Measurements from ENCODE around the gene GJB6. TPM values are rescaled to one million over a fixed set of nuclear protein-coding genes. Genes with fewer than 3 reads are reported as not detected.

Gene GJB6
- total and polyA plus RNA-seq, 2 donors: 22.9 to 24.1 TPM

DNA sequence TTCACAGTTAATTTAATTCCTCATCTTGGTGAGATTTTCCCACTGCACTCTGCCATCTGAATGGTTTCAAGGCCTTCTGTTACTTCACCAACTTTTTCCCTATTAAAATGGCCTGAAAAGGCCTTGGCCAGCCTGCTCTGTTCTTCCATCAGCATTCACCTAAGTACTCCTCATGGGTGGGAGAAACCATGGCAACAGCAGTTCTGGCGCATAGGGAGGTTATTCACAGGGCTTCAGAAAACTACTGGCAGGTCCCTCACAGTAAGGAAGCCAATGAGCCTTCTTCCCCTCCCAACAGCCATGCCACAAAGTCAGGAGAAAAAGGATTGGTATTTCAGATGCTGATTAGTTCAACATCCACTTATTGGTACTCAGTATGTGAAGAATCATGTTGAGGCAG is 22.2 kb downstream of the GJB6 start:
- Histone ChIP-seq H3K4me3 (ENCODE audit: low read length in 2 of 2) (no peak overlapping the region), H3K9me3 (ENCODE audit: control insufficient read depth in 2 of 2, insufficient read depth in 1 of 2, low read length in 1 of 2) (no peaks in the 10 kb centered on the region), H3K4me1 (ENCODE audit: control insufficient read depth in 2 of 2, insufficient read depth in 2 of 2, low read length in 2 of 2) (peaks cover 2 to 9% of the 10 kb centered on the region in 2 donors), H3K27me3 (ENCODE audit: control insufficient read depth in 2 of 2, insufficient read depth in 1 of 2, low read length in 1 of 2) (peaks cover 0 to 12% of the 10 kb centered on the region in 2 donors), H3K36me3 (ENCODE audit: control insufficient read depth in 2 of 2, insufficient read depth in 2 of 2, low read length in 1 of 2) (no peaks in the 10 kb centered on the region), H3K27ac (ENCODE audit: low read depth in 1 of 2, low read length in 1 of 2) (no peak overlapping the region)
- DNase-seq (ENCODE audit: low read depth in 6 of 9, low spot score in 9 of 9): no peak
- 91% methylated on average over 1 of the region's 1 CpG for WGBS

DNA sequence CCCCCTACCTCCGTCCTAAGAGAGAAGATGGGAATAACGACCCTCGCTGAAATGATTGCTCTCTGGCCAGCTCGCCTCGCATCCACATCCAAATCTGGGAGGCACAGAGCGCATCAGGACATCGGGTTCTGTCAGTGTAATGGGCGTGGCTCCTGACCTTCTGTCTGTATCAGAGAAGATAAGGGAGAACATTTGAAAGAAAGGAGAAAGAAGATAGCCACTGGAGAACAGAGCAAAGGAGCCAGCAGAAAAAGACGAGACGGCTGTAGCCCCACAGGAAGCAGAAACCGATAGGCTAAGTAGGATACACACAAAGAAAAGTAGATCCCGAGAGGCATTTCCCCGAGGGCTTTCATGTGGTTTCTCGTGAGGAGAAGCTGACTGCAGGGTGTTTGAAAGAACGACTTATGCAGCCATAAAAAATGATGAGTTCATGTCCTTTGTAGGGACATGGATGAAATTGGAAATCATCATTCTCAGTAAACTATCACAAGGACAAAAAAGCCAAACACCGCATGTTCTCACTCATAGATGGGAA is 25.4 kb downstream of the GJB6 start:
- 76% methylated on average over 16 of the region's 16 CpGs for WGBS
- peaks cover 2 to 9% of the 10 kb centered on the region in 2 donors for H3K4me1 ChIP-seq (ENCODE audit: control insufficient read depth in 2 of 2, insufficient read depth in 2 of 2, low read length in 2 of 2)
- peak in 1 of 9 donors; percentile 31 for DNase-seq (ENCODE audit: low read depth in 6 of 9, low spot score in 9 of 9)
- no peaks in the 10 kb centered on the region for H3K9me3 ChIP-seq (ENCODE audit: control insufficient read depth in 2 of 2, insufficient read depth in 1 of 2, low read length in 1 of 2)
- H3K36me3 ChIP-seq (ENCODE audit: control insufficient read depth in 2 of 2, insufficient read depth in 2 of 2, low read length in 1 of 2): no peaks in the 10 kb centered on the region
- H3K27me3 ChIP-seq (ENCODE audit: control insufficient read depth in 2 of 2, insufficient read depth in 1 of 2, low read length in 1 of 2): peaks cover 0 to 8% of the 10 kb centered on the region in 2 donors
- no peak overlapping the region for H3K27ac ChIP-seq (ENCODE audit: low read depth in 1 of 2, low read length in 1 of 2)
- no peak overlapping the region for H3K4me3 ChIP-seq (ENCODE audit: low read length in 2 of 2)

DNA sequence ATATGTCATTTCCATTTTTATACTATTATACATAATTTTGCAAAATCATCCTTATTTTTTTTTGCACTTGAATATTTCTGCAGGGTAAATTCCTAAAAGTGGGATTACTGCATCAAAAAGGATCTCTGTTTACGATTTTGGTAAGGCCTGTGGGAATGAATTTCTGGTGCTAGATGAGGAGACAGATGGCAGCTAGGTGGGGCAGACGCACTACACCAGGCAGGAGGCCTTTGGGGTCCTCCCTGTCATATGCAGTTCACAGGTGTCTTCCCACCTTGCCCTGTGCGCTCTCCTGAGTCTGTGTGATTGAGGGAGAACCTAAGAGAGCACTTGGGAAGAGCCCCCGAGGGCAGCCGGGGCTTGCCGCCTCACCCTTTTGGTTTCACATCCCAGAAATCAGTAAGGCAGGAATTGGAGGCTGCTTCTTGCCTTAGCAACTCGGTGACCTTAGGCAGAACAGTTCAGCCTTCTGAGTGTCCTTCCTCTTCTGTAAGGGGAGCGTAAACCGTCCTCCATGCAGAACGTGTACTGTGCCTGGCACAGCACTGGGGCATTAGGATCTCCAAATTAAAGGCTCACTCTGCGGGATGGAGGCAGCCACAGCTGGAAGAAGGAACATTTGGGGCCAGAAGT is 25.9 kb downstream of the GJB6 start:
- peaks cover 2 to 9% of the 10 kb centered on the region in 2 donors for H3K4me1 ChIP-seq (ENCODE audit: control insufficient read depth in 2 of 2, insufficient read depth in 2 of 2, low read length in 2 of 2)
- no peak overlapping the region for H3K4me3 ChIP-seq (ENCODE audit: low read length in 2 of 2)
- no peak overlapping the region for H3K27ac ChIP-seq (ENCODE audit: low read depth in 1 of 2, low read length in 1 of 2)
- H3K27me3 ChIP-seq (ENCODE audit: control insufficient read depth in 2 of 2, insufficient read depth in 1 of 2, low read length in 1 of 2): peaks cover 0 to 10% of the 10 kb centered on the region in 2 donors
- peak in 1 of 9 donors; percentile 41 for DNase-seq (ENCODE audit: low read depth in 6 of 9, low spot score in 9 of 9)
- H3K36me3 ChIP-seq (ENCODE audit: control insufficient read depth in 2 of 2, insufficient read depth in 2 of 2, low read length in 1 of 2): no peaks in the 10 kb centered on the region
- WGBS: 90% methylated on average over 11 of the region's 11 CpGs
- peaks cover 1 to 2% of the 10 kb centered on the region in 2 donors for H3K9me3 ChIP-seq (ENCODE audit: control insufficient read depth in 2 of 2, insufficient read depth in 1 of 2, low read length in 1 of 2)

DNA sequence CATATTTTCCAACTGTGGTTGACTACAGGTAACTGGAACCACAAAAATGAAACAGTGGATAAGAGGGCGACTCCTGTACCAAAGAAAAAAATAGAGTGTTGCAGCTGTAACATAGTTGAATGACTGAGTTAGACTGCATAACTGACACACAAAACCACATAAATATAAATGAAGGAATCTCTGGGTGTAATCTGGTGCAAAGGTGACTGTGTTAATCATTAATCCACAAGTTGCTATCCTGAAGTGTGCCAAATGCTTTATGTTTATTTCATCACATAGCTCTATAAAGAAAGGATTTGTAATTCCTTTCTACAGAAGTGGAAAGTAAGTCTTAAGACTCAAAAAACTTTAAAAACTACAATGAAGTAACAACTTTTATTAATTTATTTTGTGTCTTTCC is 33.3 kb downstream of the GJB6 start:
- Histone ChIP-seq H3K4me1 (ENCODE audit: control insufficient read depth in 2 of 2, insufficient read depth in 2 of 2, low read length in 2 of 2) (peaks cover 12 to 14% of the 10 kb centered on the region in 2 donors), H3K36me3 (ENCODE audit: control insufficient read depth in 2 of 2, insufficient read depth in 2 of 2, low read length in 1 of 2) (no peaks in the 10 kb centered on the region), H3K27ac (ENCODE audit: low read depth in 1 of 2, low read length in 1 of 2) (no peak overlapping the region), H3K27me3 (ENCODE audit: control insufficient read depth in 2 of 2, insufficient read depth in 1 of 2, low read length in 1 of 2) (peaks cover 11 to 34% of the 10 kb centered on the region in 2 donors), H3K4me3 (ENCODE audit: low read length in 2 of 2) (no peak overlapping the region), H3K9me3 (ENCODE audit: control insufficient read depth in 2 of 2, insufficient read depth in 1 of 2, low read length in 1 of 2) (peaks cover 1 to 2% of the 10 kb centered on the region in 2 donors)
- DNase-seq (ENCODE audit: low read depth in 6 of 9, low spot score in 9 of 9): no peak
- 17% methylated on average over 1 of the region's 1 CpG for WGBS

DNA sequence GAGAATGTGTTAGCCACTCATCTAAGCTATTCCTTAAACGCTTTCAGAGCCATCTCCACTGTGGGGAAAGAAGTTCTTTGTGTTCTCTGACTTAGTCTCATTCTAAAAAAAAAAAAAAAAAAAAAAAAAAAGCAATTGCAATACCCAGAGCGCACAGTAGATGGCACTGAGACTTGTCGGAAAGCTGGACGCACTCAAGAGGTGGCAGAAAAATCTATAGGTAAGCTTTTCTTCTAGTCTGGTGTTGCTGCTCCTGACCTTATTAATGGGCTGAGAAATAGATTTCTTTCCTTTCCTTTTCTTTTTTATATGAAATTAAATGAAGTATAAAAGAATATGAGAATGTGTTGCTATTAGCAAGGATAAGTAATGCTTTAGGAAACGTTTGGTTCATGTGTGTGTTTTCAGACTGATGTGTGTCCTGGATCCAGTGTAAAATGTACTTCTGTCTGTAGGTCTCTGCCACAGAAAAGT is 34.7 kb downstream of the GJB6 start:
- H3K4me1 ChIP-seq (ENCODE audit: control insufficient read depth in 2 of 2, insufficient read depth in 2 of 2, low read length in 2 of 2): peaks cover 18 to 20% of the 10 kb centered on the region in 2 donors
- 20% methylated on average over 5 of the region's 5 CpGs for WGBS
- H3K36me3 ChIP-seq (ENCODE audit: control insufficient read depth in 2 of 2, insufficient read depth in 2 of 2, low read length in 1 of 2): no peaks in the 10 kb centered on the region
- DNase-seq (ENCODE audit: low read depth in 6 of 9, low spot score in 9 of 9): peak in 5 of 9 donors; percentile 28 to 78 (median 47)
- H3K9me3 ChIP-seq (ENCODE audit: control insufficient read depth in 2 of 2, insufficient read depth in 1 of 2, low read length in 1 of 2): peaks cover 1 to 5% of the 10 kb centered on the region in 2 donors
- no peak overlapping the region for H3K4me3 ChIP-seq (ENCODE audit: low read length in 2 of 2)
- no peak overlapping the region for H3K27ac ChIP-seq (ENCODE audit: low read depth in 1 of 2, low read length in 1 of 2)
- H3K27me3 ChIP-seq (ENCODE audit: control insufficient read depth in 2 of 2, insufficient read depth in 1 of 2, low read length in 1 of 2): peaks cover 15 to 48% of the 10 kb centered on the region in 2 donors

DNA sequence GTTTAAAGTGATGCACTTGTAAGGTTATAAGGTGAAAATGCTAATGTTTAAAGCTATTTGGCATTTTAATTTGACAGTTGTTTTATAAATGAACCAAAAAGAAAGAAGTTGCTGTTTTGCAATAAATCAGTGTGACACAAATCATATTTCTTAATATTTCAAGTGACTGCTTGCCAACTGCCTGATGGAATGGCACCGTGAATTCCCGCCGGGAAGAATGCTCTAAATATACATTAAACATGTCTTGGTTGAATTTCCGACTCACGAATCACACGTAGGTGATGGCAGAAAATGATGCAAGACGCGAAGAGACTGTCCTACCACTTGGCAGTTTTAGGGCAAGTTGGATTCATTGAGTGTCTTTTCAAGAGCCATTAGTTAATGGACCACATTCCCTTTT is 36.3 kb downstream of the GJB6 start:
- peaks cover 20 to 62% of the 10 kb centered on the region in 2 donors for H3K27me3 ChIP-seq (ENCODE audit: control insufficient read depth in 2 of 2, insufficient read depth in 1 of 2, low read length in 1 of 2)
- H3K4me3 ChIP-seq (ENCODE audit: low read length in 2 of 2): no peak overlapping the region
- WGBS: 86% methylated on average over 8 of the region's 8 CpGs
- peaks cover 20 to 30% of the 10 kb centered on the region in 2 donors for H3K4me1 ChIP-seq (ENCODE audit: control insufficient read depth in 2 of 2, insufficient read depth in 2 of 2, low read length in 2 of 2)
- peaks cover 0 to 3% of the 10 kb centered on the region in 2 donors for H3K9me3 ChIP-seq (ENCODE audit: control insufficient read depth in 2 of 2, insufficient read depth in 1 of 2, low read length in 1 of 2)
- no peak overlapping the region for H3K27ac ChIP-seq (ENCODE audit: low read depth in 1 of 2, low read length in 1 of 2)
- no peak for DNase-seq (ENCODE audit: low read depth in 6 of 9, low spot score in 9 of 9)
- H3K36me3 ChIP-seq (ENCODE audit: control insufficient read depth in 2 of 2, insufficient read depth in 2 of 2, low read length in 1 of 2): no peaks in the 10 kb centered on the region

DNA sequence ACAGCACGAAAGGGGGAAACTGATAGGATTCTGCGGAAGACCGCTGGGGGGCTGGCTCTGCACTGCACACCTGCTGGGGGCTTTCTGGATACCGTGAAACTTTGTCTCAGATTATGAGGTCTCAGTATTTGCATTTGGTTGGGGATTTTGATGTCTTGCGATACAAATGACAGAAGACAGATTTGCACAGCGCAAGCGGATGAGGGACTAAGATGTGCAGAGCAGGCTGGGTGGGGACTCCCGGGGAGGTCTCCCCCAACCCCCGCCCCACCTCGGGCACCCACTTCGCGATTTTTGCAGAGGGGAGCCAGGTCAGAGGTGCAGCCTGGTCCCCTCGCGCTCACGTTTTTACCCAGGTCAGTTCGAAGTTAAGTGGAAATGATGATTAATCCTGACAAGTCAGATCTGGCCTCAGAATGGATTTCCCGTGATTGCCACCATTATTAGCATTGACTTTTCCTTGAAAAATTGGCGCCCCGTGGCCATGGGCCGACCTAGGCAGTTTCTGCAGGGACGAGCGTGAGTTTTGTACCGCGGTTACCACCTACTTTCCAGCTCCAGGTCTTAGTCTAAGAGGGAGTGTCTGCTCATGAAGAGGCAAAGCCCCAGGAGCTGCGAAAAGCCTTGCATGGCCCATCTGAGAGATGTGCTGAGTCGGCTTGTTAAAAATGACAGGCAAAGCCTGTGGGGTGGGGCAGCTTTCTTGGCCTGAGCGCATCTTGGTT is 38.0 kb downstream of the GJB6 start:
- H3K4me1 ChIP-seq (ENCODE audit: control insufficient read depth in 2 of 2, insufficient read depth in 2 of 2, low read length in 2 of 2): peaks cover 26 to 31% of the 10 kb centered on the region in 2 donors

DNA sequence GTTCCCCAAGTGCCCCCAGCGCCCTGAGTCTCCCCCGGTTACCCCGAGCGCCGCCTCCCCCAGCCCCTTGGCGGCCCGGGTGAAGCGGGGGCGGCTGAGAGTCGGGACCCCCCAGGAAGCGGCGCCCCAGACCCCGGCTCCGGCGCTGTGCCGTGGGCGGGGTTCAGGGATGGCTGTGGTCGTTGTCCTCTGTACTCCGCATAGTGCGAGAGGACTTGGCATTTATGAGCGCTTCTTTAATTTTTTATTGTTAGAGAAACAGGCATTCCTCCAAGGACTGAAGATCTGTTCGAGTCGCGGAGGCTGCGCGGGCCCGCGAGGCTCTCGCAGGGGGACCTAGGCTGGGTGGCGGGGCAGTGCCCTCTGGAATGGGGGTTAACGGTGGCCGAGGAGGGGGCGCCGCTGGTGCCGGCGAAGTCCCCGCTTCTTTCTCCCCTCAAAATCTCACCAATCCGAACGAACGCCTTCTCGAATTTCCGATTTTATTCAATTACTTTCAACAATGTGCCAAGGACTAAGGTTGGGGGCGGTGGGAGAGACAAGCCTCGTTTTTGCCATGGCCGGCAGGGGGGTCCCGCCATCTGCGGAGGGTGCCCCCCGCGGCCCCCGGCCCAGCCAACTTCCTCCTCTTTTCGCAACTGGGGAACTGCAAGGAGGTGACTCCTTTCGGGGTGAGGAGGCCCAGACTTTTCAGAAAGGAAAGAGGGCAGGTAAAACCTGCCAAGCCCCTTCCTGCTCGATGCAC is 38.8 kb downstream of the GJB6 start:
- peak in 1 of 9 donors; percentile 43 for DNase-seq (ENCODE audit: low read depth in 6 of 9, low spot score in 9 of 9)
- WGBS: under 1% methylated on average over 53 of the region's 53 CpGs
- H3K27me3 ChIP-seq (ENCODE audit: control insufficient read depth in 2 of 2, insufficient read depth in 1 of 2, low read length in 1 of 2): peaks cover 20 to 78% of the 10 kb centered on the region in 2 donors
- H3K4me1 ChIP-seq (ENCODE audit: control insufficient read depth in 2 of 2, insufficient read depth in 2 of 2, low read length in 2 of 2): peaks cover 25 to 31% of the 10 kb centered on the region in 2 donors
- peak overlapping the region; percentile 43 to 70 for H3K4me3 ChIP-seq (ENCODE audit: low read length in 2 of 2)
- H3K36me3 ChIP-seq (ENCODE audit: control insufficient read depth in 2 of 2, insufficient read depth in 2 of 2, low read length in 1 of 2): peaks cover 0 to 5% of the 10 kb centered on the region in 2 donors
- H3K27ac ChIP-seq (ENCODE audit: low read depth in 1 of 2, low read length in 1 of 2): peak overlapping the region in 1 of 2 donors; percentile 8
- peaks cover 0 to 3% of the 10 kb centered on the region in 2 donors for H3K9me3 ChIP-seq (ENCODE audit: control insufficient read depth in 2 of 2, insufficient read depth in 1 of 2, low read length in 1 of 2)

More for the DNA sequence above, 38.0 kb downstream of the GJB6 start:
- peak overlapping the region; percentile 43 to 70 for H3K4me3 ChIP-seq (ENCODE audit: low read length in 2 of 2)
- H3K9me3 ChIP-seq (ENCODE audit: control insufficient read depth in 2 of 2, insufficient read depth in 1 of 2, low read length in 1 of 2): peaks cover 0 to 3% of the 10 kb centered on the region in 2 donors
- peak overlapping the region in 1 of 2 donors; percentile 48 for H3K27ac ChIP-seq (ENCODE audit: low read depth in 1 of 2, low read length in 1 of 2)
- peaks cover 20 to 77% of the 10 kb centered on the region in 2 donors for H3K27me3 ChIP-seq (ENCODE audit: control insufficient read depth in 2 of 2, insufficient read depth in 1 of 2, low read length in 1 of 2)
- H3K36me3 ChIP-seq (ENCODE audit: control insufficient read depth in 2 of 2, insufficient read depth in 2 of 2, low read length in 1 of 2): peaks cover 0 to 4% of the 10 kb centered on the region in 2 donors
- WGBS: 7% methylated on average over 27 of the region's 27 CpGs
- peak in 1 of 9 donors; percentile 55 for DNase-seq (ENCODE audit: low read depth in 6 of 9, low spot score in 9 of 9)
